HepG2 (cell line): ENCODE data around the gene SLC27A3. TPM values are rescaled to one million over a fixed set of nuclear protein-coding genes. Genes with fewer than 3 reads are reported as not detected.

Experiments used
- ATAC-seq: fragments of 200-7000 bp; cut with Tn5 transposase; 3 replicates; pipeline ENCODE4 v1.9.1; 2020; ENCODE audit warnings: mild to moderate bottlenecking, moderate library complexity
- BruUV-seq: library from RNA; stranded (reverse); fragments of 400-500 nt; replicated peaks from 2 replicates; lab custom pipeline; 2021; lab: Mats Ljungman, UMichigan
- CTCF ChIA-PET: fragments of 300-600 bp; formaldehyde crosslinking; extraction: SDS; loops from one replicate; lab custom pipeline; 2021; ENCODE audit warnings: low total read pairs, inconsistent platforms, low intra/inter-chr PET ratio; lab: Yijun Ruan, JAX
- POLR2A ChIA-PET: fragments of 350-600 bp; sonication (Branson Sonifier 250); formaldehyde crosslinking; loops from one replicate; lab custom pipeline; 2020; ENCODE audit warnings: antibody characterized with exemption, inconsistent platforms; lab: Yijun Ruan, JAX
- DNase-seq: peaks from one replicate; pipeline ENCODE4 v3.0.0-alpha.2; 2015; ENCODE audit warnings: low spot score
- FAIRE-seq: peaks from 3 replicates; lab custom pipeline; 2011; peaks lifted over from hg19 to GRCh38; lab: Jason Lieb, UNC
- H2AFZ ChIP-seq: one replicate; pipeline ENCODE4 v1.6.1; 2011; ENCODE audit warnings: low read length, inconsistent platforms
- H3K27ac ChIP-seq: fragments of 300-600 bp; 3 replicates; pipeline ENCODE4 v1.8.0; 2011; ENCODE audit warnings: mixed run types, mild to moderate bottlenecking, mixed read lengths, low read length, inconsistent platforms; ENCODE audit not compliant: insufficient read depth; ENCODE audit errors: extremely low read length
- H3K27me3 ChIP-seq, 2 experiments: fragments of 200-600 bp in 1 of 2; 2 replicates in 1 of 2; 3 replicates in 1 of 2; pipeline versions ENCODE4 v1.6.0 to v1.8.0; 2011; ENCODE audit warnings: low read length in 2 of 2, mild to moderate bottlenecking in 2 of 2, moderate library complexity in 2 of 2, inconsistent platforms in 1 of 2; ENCODE audit not compliant: insufficient read depth in 2 of 2, control insufficient read depth in 1 of 2
- H3K36me3 ChIP-seq, 2 experiments: fragments of 200-600 bp in 1 of 2; replicated peaks in 1 of 2; 2 replicates in 1 of 2; 3 replicates in 1 of 2; pipeline versions ENCODE4 v1.5.1 to v1.8.0; 2011; ENCODE audit warnings: low read length in 2 of 2, inconsistent platforms in 1 of 2; ENCODE audit not compliant: insufficient read depth in 2 of 2, control insufficient read depth in 1 of 2
- H3K4me1 ChIP-seq: 2 replicates; pipeline ENCODE4 v1.5.1; 2012; ENCODE audit warnings: low read length, inconsistent platforms; ENCODE audit not compliant: insufficient read depth
- H3K4me2 ChIP-seq: 2 replicates; pipeline ENCODE4 v1.6.0; 2011; ENCODE audit warnings: low read depth, low read length, inconsistent platforms
- H3K4me3 ChIP-seq, 3 experiments: fragments of 200-600 bp in 1 of 3; sonication (generic), shearing (Covaris generic) in 1 of 3; replicated peaks in 1 of 3; 2 replicates each; pipeline ENCODE4 v1.5.1; 2011 to 2016; ENCODE audit warnings: low read length in 3 of 3, inconsistent platforms in 2 of 3, low read depth in 2 of 3, mild to moderate bottlenecking in 2 of 3, control low read depth in 1 of 3, mixed read lengths in 1 of 3; ENCODE audit not compliant: insufficient read depth in 1 of 3
- H3K79me2 ChIP-seq: one replicate; pipeline ENCODE4 v1.6.1; 2011; ENCODE audit warnings: low read length, inconsistent platforms; ENCODE audit not compliant: insufficient read depth
- H3K9ac ChIP-seq: 2 replicates; pipeline ENCODE4 v1.6.0; 2011; ENCODE audit warnings: mild to moderate bottlenecking, low read depth, low read length, inconsistent platforms; ENCODE audit not compliant: insufficient read depth
- H3K9me3 ChIP-seq: 2 replicates; pipeline ENCODE4 v1.5.1; 2012; ENCODE audit warnings: mild to moderate bottlenecking, low read length
- H4K20me1 ChIP-seq: 2 replicates; pipeline ENCODE4 v1.6.0; 2011; ENCODE audit warnings: inconsistent platforms, mild to moderate bottlenecking, low read length, moderate library complexity; ENCODE audit not compliant: insufficient read depth
- ADNP ChIP-seq: sonication (generic); formaldehyde crosslinking; IDR thresholded peaks from 2 replicates; pipeline ENCODE4 v1.4.0; 2020; ENCODE audit warnings: missing genetic modification reagents
- AGO1 ChIP-seq: fragments of 200-400 bp; formaldehyde crosslinking; IDR thresholded peaks from 2 replicates; pipeline ENCODE4 v1.6.1; 2017; ENCODE audit warnings: mild to moderate bottlenecking, low read depth, low read length, moderate library complexity; ENCODE audit not compliant: poor library complexity, severe bottlenecking
- DNMT3B ChIP-seq: conservative IDR thresholded peaks from 2 replicates; pipeline ENCODE4 v1.6.1; 2016; ENCODE audit warnings: missing biosample characterization, control low read depth
- DRAP1 ChIP-seq: IDR thresholded peaks from 2 replicates; pipeline ENCODE4 v1.6.1; 2016; ENCODE audit warnings: missing genetic modification reagents, missing compliant biosample characterization
- KDM3A ChIP-seq: IDR thresholded peaks from 2 replicates; pipeline ENCODE4 v1.6.1; 2018; ENCODE audit warnings: low read depth, missing compliant biosample characterization
- KLF13 ChIP-seq: sonication (generic); formaldehyde crosslinking; IDR thresholded peaks from 2 replicates; pipeline ENCODE4 v1.4.0; 2020; ENCODE audit warnings: mild to moderate bottlenecking, missing genetic modification reagents
- MAFK ChIP-seq, 2 experiments: IDR thresholded peaks in 1 of 2; conservative IDR thresholded peaks in 1 of 2; 2 replicates each; pipeline ENCODE4 v1.6.1; 2011; ENCODE audit warnings: improper control_type of control experiment in 2 of 2, low read length in 2 of 2
- MATR3 ChIP-seq: sonication (generic); formaldehyde crosslinking; IDR thresholded peaks from 2 replicates; pipeline ENCODE4 v1.4.0; 2020; ENCODE audit warnings: missing genetic modification reagents
- MYPOP ChIP-seq: sonication (generic); formaldehyde crosslinking; IDR thresholded peaks from 2 replicates; pipeline ENCODE4 v1.8.1; 2023; ENCODE audit warnings: mild to moderate bottlenecking, moderate library complexity, missing genetic modification reagents
- RFXANK ChIP-seq: IDR thresholded peaks from 2 replicates; pipeline ENCODE4 v1.6.1; 2016
- RFXAP ChIP-seq: sonication (generic); formaldehyde crosslinking; IDR thresholded peaks from 2 replicates; pipeline ENCODE4 v1.4.0; 2020; ENCODE audit warnings: missing genetic modification reagents, borderline replicate concordance
- SAFB2 ChIP-seq: sonication (generic); formaldehyde crosslinking; IDR thresholded peaks from 2 replicates; pipeline ENCODE4 v1.5.1; 2020; ENCODE audit warnings: missing genetic modification reagents, low read depth, mild to moderate bottlenecking, borderline replicate concordance
- SMC3 ChIP-seq: IDR thresholded peaks from 2 replicates; pipeline ENCODE4 v1.6.1; 2011; ENCODE audit warnings: low read length, improper control_type of control experiment
- ZNF281 ChIP-seq: sonication (generic); formaldehyde crosslinking; IDR thresholded peaks from 2 replicates; pipeline ENCODE4 v1.4.0; 2020; ENCODE audit warnings: missing genetic modification reagents, borderline replicate concordance
- ZNF703 ChIP-seq: sonication (generic); formaldehyde crosslinking; IDR thresholded peaks from 2 replicates; pipeline ENCODE4 v1.5.1; 2020; ENCODE audit warnings: missing genetic modification reagents, mild to moderate bottlenecking, moderate library complexity, borderline replicate concordance
- ZNF709 ChIP-seq: sonication (generic); formaldehyde crosslinking; IDR thresholded peaks from 2 replicates; pipeline ENCODE4 v1.5.0; 2020; ENCODE audit warnings: mild to moderate bottlenecking, missing genetic modification reagents
- ZNF800 ChIP-seq: sonication (generic); formaldehyde crosslinking; IDR thresholded peaks from 2 replicates; pipeline ENCODE4 v1.4.0; 2020; ENCODE audit warnings: missing genetic modification reagents
- WGBS: methylation state at CpG from one replicate; pipeline ENCODE4 v1.1.6; 2017; ENCODE audit warnings: low lambda C conversion rate; 5-methylcytosine and 5-hydroxymethylcytosine counted together
- in situ Hi-C: cut with HindIII; loops from 2 replicates; pipeline ENCODE4 v1.10.0; 2017; ENCODE audit warnings: low pct_unique_long_range_greater_than_20kb; ENCODE audit not compliant: extremely low pct_ligation_motif_present
- intact Hi-C: fragments of 100-400 bp; cut with micrococcal nuclease; formaldehyde crosslinking; loops from one replicate; pipeline ENCODE4 v1.10.0; 2022; ENCODE audit not compliant: unreplicated experiment
- polyA plus RNA-seq, 8 experiments: library from polyadenylated mRNA; depleted of rRNA in 3 of 8; stranded (reverse) in 7 of 8; unstranded in 1 of 8; fragments of >200 nt; fragmentation: Illumina TruSeq in 4 of 8; extraction: Trizol in 4 of 8; gene quantifications; 2 replicates each; pipeline versions ENCODE4 v1.2.1 to v1.2.3, GENCODE V29; 2011 to 2016; ENCODE audit warnings: low read depth in 4 of 8, missing spikeins in 1 of 8, mixed read lengths in 1 of 8; ENCODE audit not compliant: insufficient read depth in 1 of 8
- total RNA-seq, 5 experiments: library from RNA; depleted of rRNA; stranded (reverse); fragments of >200 nt; fragmentation: Illumina TruSeq; extraction: Trizol; gene quantifications; 2 replicates each; pipeline ENCODE4 v1.2.3, GENCODE V29; 2016; ENCODE audit warnings: low read depth in 1 of 5

SLC27A3 gene
- total and polyA plus RNA-seq, 2 of the 13 experiments (the other 11 are each of a cell fraction or from before 2014, with no cell fraction given) = 4.3 to 10.3 TPM

- H3K36me3 ChIP-seq = peaks cover 5 to 16% of the 10 kb centered on the region in 2 experiments; a peak in 2 of 5 replicates
- no peak overlapping the region for H3K4me3 ChIP-seq
- H3K4me1 ChIP-seq = peaks cover 58% of the 10 kb centered on the region
- no peaks in the 10 kb centered on the region for H3K9me3 ChIP-seq
- intact Hi-C loops = no loop called here
- TF ChIP-seq RFXANK (no peak), DRAP1 (CRISPR knock-in tag) (no peak), SMC3 (no peak), AGO1 (no peak), KDM3A (CRISPR knock-in tag) (no peak), RFXAP (no peak), ADNP (no peak), MYPOP (CRISPR knock-in tag) (no peak), ZNF703 (CRISPR knock-in tag) (no peak), ZNF800 (no peak), ZNF281 (CRISPR knock-in tag) (no peak), MATR3 (CRISPR knock-in tag) (no peak), ZNF709 (CRISPR knock-in tag) (no peak), SAFB2 (CRISPR knock-in tag) (no peak), DNMT3B (CRISPR knock-in tag) (no peak), KLF13 (CRISPR knock-in tag) (no peak), MAFK (conservative IDR thresholded peaks at IDR 0.05 in 1 of 2, IDR thresholded peaks at IDR 0.05 in 1 of 2; ENCODE audit: low read length in 2 of 2) (no peak)
- TF ChIP-seq, all 625 proteins: peak for 0
- Histone ChIP-seq H3K27ac (no peak overlapping the region), H3K4me2 (peak overlapping the region; percentile 92), H4K20me1 (no peaks in the 10 kb centered on the region), H3K9ac (no peak overlapping the region), H3K27me3 (no peaks in the 10 kb centered on the region), H2AFZ (no peak overlapping the region), H3K79me2 (no peaks in the 10 kb centered on the region)
- no TSS peak for BruUV-seq
- POLR2A ChIA-PET = interaction anchor here (1.1 to 2.4 kb wide), 2 partner anchors 214 to 273 kb away, joined by 3 to 14 read pairs; partner anchors contain the start of gene RPS27
- no peak for DNase-seq
- ATAC-seq = no peak
- no peak for FAIRE-seq
- CTCF ChIA-PET = no interaction called here
- WGBS = 82% methylated on average over 10 of the region's 10 CpGs
- in situ Hi-C loops = loop anchor here (10.0 kb wide), 1 partner anchor 262 kb away; no protein-coding TSS in a partner anchor
These were observed 1.7 kb downstream of the SLC27A3 start for GRCh38 chr1:153776845-153777370.
